C4-2B (cell line): Measurements from ENCODE around the gene ATP9A.

Source experiments
- CTCF ChIP-seq: fragments of 450-650 bp; conservative IDR thresholded peaks from 2 replicates; pipeline ENCODE4 v1.5.1; 2017; ENCODE audit warnings: mild to moderate bottlenecking
- ZFX ChIP-seq: fragments of 450-650 bp; IDR thresholded peaks from 2 replicates; pipeline ENCODE4 v1.6.1; 2017

GRCh38 chr20:51749674-51750036, 18.5 kb downstream of the ATP9A start:
- TF ChIP-seq CTCF (no peak), ZFX (no peak)
